HL-60 (cell line): Measurements from ENCODE around the gene GAP43.
"Not testable (repeated sequence)": the region's sequence is repeated elsewhere in the genome, so short reads cannot be mapped to it uniquely, and the experiment has no call there.

Experiments used
- DNase-seq, 2 experiments: peaks; one replicate each; pipeline ENCODE4 v3.0.0-alpha.2; 2010 to 2020; ENCODE audit warnings: low read depth in 1 of 2, low spot score in 1 of 2
- H3K27ac ChIP-seq: fragments of 250-450 bp; sonication (Bioruptor Pico); replicated peaks from 2 replicates; pipeline ENCODE4 v1.5.1; 2020; ENCODE audit warnings: mild to moderate bottlenecking, moderate library complexity
- H3K27me3 ChIP-seq: fragments of 250-450 bp; sonication (Bioruptor Pico); 2 replicates; pipeline ENCODE4 v1.5.1; 2021; ENCODE audit warnings: mild to moderate bottlenecking, moderate library complexity; ENCODE audit not compliant: insufficient read depth, poor library complexity, severe bottlenecking
- H3K4me3 ChIP-seq: replicated peaks from 2 replicates; pipeline ENCODE4 v1.5.1; 2011; ENCODE audit warnings: mild to moderate bottlenecking, control low read depth, low read length; ENCODE audit not compliant: insufficient read depth
- CTCF ChIP-seq: IDR thresholded peaks from one replicate; pipeline ENCODE4 v1.5.1; 2011; ENCODE audit warnings: low read length, control low read depth, inconsistent platforms; ENCODE audit not compliant: insufficient read depth
- GABPA ChIP-seq: IDR thresholded peaks from 2 replicates; pipeline ENCODE4 v1.6.1; 2012; ENCODE audit warnings: low read depth
- POLR2AphosphoS5 ChIP-seq: IDR thresholded peaks from 2 replicates; pipeline ENCODE4 v1.6.1; 2012; ENCODE audit warnings: low read depth
- REST ChIP-seq: IDR thresholded peaks from 2 replicates; pipeline ENCODE4 v1.6.1; 2012; ENCODE audit warnings: low read depth; ENCODE audit not compliant: insufficient replicate concordance
- SPI1 ChIP-seq: IDR thresholded peaks from 2 replicates; pipeline ENCODE4 v1.6.1; 2012; ENCODE audit warnings: low read depth, mild to moderate bottlenecking, borderline replicate concordance

Gene GAP43

GRCh38 chr3:115725800-115726199, 102.5 kb downstream of the GAP43 start:
- TF ChIP-seq POLR2AphosphoS5 (no peak), SPI1 (no peak), REST (no peak), CTCF (no peak), GABPA (no peak)
- Histone ChIP-seq H3K27ac (no peak overlapping the region), H3K4me3 (no peak overlapping the region), H3K27me3 (no peaks in the 10 kb centered on the region)
- DNase-seq = no peak

GRCh38 chr3:115727135-115727534, 103.8 kb downstream of the GAP43 start:
- no peak overlapping the region for H3K27ac ChIP-seq
- H3K27me3 ChIP-seq = no peaks in the 10 kb centered on the region
- no peak overlapping the region for H3K4me3 ChIP-seq
- TF ChIP-seq CTCF (no peak), SPI1 (no peak), GABPA (no peak), POLR2AphosphoS5 (no peak), REST (no peak)
- no peak for DNase-seq

GRCh38 chr3:115728013-115728412, 104.7 kb downstream of the GAP43 start:
- TF ChIP-seq CTCF (no peak), SPI1 (no peak), POLR2AphosphoS5 (no peak), REST (no peak), GABPA (no peak)
- H3K27ac ChIP-seq = no peak overlapping the region
- no peak for DNase-seq
- H3K27me3 ChIP-seq = no peaks in the 10 kb centered on the region
- no peak overlapping the region for H3K4me3 ChIP-seq

GRCh38 chr3:115736341-115736740, 113.0 kb downstream of the GAP43 start:
- not testable (repeated sequence) for DNase-seq, H3K27me3 ChIP-seq, H3K4me3 ChIP-seq, H3K27ac ChIP-seq
